GM21447 (cell line): ENCODE results near the gene SNAI1.
"Not testable (repeated sequence)": the region's sequence is repeated elsewhere in the genome, so short reads cannot be mapped to it uniquely, and the experiment has no call there.

ENCODE experiments used
- ATAC-seq: cut with Tn5 transposase; IDR thresholded peaks from one replicate; pipeline ENCODE4 v1.9.1; 2021; ENCODE audit not compliant: unreplicated experiment

SNAI1 gene

DNA sequence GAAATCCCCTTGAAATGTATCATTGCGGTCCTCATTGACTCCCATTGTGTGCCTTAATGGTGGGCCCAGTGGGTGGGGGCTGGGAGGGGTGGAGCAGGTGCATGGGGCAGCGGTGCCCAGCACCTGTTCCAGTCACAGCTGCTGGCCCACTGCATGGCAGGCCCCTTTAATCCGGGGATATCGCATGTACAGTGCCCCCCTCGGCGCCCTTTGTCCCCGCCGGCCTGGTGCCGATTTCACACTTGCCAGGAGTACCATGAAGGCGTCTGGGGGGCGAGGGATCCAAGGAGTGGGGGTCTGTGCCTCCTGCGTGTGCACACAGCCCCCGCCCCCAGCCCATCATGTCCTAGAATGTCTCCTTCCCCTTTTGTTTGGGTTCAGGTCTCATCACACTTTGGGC, 2.8 kb downstream of the SNAI1 start:
- ATAC-seq, result no peak

DNA sequence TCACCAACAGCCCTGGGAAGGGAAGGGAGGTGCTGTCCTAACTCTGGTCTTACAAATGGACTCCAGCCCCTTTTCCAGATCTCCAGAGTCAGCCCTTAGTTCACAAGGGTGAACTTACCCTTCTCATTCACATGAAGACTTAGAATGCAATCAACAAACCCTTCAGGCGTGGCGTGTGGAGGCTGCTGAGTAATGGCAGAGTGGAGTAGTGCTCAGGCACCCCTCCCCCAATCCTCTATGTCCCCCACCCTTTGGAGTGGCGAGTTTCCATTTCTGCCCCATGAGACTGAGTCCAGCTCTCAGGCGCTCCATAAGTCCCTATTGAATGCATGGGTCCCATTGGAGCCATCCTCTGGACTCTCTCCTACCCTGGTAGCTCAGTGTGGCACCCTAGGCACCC, 3.3 kb downstream of the SNAI1 start:
- no peak for ATAC-seq

DNA sequence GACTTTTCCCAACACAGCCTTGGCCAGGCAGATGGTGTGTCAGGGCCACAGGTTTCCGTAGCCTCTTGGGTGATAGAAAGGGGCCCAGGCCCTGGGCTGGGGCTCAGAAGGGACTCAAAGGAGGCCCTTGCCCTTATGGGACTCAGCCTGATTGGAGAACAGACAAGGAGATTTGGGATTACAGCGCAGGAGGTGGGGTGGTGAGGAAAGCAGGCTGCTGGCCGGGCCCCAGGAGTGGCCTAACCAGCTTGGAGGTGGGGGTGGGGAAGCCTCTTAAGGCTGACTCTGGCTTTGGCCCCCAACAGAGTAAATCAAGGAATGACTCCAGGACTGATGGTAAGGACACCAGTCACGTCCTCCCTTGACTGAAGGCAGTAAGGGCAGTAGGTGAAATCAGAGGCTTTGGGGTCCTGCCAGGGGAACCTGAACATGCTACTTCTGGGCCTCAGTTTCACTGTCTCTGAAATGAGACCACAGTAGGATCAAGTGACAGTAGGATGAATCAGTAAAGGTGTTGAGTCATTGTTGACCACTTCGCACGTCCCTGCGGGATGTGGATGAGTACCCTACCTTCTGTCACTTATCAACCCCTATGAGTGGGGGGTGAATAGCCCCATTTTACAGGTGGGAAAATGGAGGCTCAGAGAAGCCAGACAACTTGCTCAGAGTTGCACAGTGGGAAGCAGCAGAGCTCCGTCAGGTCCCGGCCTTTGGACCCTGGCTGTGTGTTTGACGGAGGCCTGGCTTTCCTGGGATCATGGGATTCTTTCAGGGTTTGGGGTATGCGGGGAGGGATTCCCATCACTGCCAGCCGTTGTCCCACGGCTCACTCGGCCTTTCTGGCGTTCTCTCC, 4.5 kb downstream of the SNAI1 start:
- no peak for ATAC-seq

DNA sequence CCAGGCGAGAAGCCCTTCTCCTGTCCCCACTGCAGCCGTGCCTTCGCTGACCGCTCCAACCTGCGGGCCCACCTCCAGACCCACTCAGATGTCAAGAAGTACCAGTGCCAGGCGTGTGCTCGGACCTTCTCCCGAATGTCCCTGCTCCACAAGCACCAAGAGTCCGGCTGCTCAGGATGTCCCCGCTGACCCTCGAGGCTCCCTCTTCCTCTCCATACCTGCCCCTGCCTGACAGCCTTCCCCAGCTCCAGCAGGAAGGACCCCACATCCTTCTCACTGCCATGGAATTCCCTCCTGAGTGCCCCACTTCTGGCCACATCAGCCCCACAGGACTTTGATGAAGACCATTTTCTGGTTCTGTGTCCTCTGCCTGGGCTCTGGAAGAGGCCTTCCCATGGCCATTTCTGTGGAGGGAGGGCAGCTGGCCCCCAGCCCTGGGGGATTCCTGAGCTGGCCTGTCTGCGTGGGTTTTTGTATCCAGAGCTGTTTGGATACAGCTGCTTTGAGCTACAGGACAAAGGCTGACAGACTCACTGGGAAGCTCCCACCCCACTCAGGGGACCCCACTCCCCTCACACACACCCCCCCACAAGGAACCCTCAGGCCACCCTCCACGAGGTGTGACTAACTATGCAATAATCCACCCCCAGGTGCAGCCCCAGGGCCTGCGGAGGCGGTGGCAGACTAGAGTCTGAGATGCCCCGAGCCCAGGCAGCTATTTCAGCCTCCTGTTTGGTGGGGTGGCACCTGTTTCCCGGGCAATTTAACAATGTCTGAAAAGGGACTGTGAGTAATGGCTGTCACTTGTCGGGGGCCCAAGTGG, 5.3 kb downstream of the SNAI1 start:
- ATAC-seq, result no peak

DNA sequence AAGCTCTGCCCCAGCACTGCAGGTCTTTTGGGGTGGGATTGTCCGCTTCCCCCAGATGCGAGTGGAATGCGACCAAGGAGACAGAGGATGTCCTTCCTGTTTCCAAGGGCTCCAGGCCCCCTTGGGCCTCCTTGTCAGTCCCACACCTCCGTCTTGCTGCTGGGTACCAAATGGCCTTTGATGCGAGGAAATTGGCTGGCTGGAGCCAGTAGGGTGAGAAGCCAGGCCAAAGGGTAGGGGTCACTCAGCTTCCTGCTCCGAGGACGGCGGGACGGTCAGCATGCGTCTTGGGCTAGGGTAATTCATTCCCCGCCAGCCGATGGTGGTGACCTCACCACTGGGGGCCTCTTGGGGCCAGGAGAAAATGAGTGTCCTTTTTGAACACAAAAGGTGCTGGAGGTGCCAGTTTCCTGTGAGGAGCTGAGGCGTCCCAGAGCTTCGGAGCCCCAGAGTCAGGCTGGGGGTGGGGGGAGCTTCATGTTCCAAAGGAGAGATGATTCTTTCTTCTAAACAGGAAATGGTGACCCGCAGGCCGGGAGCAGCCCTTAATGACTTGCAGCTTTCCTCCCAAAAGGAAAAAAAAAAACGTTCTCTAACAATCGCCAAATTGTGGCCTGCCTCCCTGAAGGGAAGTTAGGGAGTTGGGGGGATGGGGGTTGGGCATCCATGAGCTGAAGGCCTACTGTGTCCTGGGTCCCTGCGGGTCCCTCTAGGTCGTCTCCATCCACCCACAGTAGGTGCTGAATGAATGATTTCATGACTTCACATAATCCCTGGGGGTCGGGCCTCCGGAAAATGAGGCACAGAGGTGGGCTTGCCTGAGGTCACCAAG, 6.7 kb downstream of the SNAI1 start:
- ATAC-seq, result no peak

DNA sequence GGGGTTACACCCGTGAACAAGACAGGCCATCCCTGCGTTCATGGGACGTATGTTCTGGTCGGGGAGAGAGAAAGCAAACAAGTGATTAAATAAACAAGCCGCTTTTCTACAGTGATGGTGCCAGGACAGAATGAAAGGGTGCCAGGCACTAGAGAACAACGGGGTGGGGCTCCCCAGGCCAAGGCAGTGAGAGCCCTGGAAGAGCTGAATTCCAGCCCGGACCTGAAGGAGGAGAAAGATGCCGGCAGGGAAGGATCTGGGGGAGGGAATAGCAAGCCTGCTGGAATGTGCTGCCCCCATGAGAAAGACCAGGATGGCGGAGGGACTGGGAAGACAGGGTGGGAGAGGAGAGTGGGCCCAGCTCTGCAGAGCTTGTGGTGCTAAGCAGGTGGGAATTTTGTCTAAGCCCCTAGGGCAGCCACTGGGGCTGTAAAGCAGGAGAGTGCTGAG, 7.5 kb downstream of the SNAI1 start:
- no peak for ATAC-seq

DNA sequence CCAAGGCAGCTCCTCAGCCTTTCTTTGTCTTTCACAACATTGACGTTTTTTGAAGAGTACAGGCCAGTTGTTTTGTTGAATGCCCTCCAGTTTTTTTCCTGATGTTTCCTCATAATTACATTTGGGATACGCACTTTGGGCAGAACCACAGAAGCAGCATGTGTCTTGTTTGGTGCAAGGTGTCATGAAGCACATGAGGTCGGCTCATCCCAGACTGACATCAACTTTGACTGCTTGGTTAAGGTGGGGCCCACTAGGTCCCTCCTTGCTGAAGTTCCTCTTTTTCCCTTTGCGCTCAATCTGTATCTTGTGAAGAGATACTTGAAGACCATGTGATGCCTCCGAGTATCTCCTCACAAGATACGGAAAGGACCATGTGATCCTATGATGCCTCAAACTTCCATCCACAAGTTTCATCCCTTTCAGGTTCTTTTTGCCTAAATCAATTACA, 10.5 kb downstream of the SNAI1 start:
- ATAC-seq, result no peak

DNA sequence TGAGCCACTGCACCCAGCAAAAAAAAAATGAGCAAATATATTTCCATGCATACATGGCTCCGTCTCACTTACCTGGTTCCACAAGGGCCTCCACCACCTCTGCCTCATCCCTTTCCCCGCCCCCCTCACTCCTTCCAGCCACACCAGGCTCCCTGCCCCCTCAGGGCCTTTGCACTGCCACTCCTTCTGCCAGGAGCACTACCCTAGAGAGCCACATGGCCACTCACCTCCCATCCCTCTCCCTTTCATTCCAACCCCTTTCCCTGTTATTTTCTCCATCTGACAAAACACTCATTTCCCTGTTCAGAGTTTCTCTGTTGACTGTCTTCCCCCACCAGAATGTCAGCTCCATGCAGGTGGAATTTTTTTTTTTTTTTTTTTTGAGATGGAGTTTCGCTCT, 12.8 kb downstream of the SNAI1 start:
- ATAC-seq, result no peak

DNA sequence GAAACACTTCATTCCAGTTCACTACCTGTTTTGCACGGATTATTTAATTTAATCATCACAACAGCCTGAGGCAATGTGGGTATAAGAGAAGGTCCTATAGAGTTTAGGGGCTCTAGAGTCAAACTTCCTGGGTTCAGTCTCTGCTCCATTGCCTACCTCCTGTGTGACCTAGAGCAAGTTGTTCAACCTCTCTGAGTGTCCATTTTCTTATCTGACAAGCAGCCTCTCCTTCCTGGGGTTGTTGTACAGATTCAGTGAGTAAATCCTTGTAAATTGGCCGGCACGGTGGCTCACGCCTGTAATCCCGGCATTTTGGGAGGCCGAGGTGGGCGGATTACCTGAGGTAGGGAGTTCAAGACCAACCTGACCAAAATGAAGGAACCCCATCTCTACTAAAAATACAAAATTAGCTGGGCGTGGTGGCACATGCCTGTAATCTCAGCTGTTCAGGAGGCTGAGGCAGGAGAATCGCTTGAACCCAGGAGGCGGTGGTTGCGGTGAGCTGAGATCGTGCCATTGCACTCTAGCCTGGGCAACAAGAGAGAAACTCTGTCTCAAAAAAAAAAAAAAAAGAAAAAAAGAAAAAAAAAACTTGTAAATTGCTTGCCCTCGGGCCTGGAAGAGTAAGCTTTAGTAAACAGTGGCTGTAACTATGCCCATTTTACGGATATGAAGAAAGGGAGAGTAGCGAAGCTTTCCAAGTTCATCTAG, 15.9 kb downstream of the SNAI1 start:
- not testable (repeated sequence) for ATAC-seq

DNA sequence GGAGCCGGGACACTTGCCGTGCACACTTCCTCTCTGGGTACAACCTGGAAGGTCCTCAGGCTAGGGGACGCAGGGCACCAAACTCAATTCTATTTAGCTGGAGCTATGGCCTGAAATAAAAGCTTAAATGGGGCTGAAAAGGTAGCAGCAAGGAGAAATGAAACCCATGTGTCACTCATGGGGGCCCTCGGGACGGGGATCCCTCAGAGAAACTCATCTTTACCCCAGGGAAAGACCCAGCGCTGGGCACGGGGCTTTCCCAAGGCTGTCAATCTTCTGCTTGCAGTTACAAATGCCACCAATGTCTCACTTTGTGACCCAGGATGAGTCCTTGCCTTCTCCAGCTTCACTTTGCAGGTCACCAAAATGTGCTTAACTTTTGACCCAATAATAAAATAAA, 16.5 kb downstream of the SNAI1 start:
- ATAC-seq, result peak; percentile 74

DNA sequence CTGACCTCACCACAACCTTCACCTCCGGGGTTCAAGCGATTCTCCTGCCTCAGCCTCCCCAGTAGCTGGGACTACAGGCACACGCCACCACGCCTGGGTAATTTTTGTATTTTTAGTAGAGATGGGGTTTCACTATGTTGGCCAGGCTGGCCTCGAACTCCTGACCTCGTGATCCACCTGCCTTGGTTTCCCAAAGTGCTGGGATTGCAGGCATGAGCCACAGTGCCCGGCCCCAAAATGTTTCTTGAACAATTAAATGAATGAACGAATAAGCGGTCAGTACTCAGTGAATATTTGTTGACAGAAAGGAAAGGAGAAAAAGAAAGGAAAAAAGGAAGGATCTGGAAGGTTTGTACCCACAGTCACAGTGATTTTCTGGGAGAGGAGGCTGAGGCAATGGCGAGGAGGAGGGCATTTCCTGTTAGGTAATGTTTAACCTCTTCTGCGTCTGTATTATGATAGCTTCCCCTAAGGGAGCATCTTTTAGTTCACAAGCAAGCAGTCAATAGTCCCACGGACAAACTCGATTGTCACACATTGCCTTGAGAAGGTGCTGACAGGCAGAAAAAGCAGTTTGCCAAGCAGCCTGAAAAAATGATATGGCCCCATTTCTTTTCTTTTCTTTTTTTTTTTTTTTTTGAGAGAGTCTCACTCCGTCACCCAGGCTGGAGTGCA, 17.9 kb downstream of the SNAI1 start:
- not testable (repeated sequence) for ATAC-seq

DNA sequence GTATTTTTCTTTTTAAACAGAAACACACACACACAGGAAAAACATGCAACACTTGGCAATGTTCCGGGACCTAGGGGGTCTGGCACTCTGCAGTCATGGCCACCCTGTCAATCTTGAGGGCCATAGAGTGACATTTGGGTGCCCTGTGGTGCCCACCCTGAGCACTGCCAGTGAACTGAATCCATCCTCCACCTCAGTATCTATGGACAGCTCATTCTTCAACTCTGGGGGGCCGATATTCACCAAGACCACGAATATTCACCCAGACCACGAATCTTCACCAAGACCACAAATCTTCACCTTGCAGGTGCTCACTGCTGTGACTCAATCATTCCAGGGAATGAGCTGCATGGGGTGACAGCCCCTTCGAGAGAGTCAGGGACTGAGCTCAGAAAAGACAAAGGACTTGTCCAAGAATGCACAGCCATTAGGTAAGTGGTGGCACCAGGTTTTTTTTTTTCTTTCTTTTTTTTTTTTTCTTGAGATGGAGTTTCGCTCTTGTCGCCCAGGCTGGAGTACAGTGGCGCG, 19.1 kb downstream of the SNAI1 start:
- ATAC-seq, result no peak

DNA sequence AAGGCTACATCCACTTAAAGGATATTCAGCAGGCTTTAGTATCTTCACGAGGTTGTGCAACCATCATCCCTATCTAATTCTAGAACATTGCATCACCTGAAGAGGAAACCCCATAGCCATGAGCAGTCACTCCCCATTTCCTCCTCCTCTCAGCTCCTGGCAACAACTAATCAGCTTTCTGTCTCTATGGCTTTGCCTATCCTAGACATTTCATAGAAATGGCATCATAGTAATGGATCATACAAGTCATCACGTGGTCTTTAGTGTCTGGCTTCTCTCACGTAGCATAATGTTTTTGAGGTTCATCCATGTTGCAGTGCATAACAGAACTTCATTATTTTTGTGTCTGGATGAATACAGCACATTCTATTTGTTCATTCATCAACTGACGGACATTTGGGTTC, 20.5 kb downstream of the SNAI1 start:
- ATAC-seq, result no peak

DNA sequence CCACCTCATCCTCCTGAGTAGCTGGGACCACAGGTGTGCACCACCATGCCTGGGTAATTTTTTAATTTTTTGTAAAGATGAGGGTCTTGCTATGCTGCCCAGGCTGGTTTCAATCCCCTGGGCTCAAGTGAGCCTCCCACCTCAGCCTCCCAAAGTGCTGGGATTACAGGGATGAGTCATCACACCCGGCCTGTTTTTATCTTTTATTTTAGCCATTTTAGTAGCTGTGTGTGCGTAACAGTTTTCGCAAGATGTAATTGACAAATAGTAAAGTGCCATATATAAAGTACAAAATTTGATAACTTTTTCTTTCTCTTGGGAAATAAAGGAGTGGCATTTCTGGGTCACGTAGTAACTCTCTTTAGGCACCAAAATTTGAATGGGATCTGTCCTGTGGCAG, 21.4 kb downstream of the SNAI1 start:
- ATAC-seq, result no peak

DNA sequence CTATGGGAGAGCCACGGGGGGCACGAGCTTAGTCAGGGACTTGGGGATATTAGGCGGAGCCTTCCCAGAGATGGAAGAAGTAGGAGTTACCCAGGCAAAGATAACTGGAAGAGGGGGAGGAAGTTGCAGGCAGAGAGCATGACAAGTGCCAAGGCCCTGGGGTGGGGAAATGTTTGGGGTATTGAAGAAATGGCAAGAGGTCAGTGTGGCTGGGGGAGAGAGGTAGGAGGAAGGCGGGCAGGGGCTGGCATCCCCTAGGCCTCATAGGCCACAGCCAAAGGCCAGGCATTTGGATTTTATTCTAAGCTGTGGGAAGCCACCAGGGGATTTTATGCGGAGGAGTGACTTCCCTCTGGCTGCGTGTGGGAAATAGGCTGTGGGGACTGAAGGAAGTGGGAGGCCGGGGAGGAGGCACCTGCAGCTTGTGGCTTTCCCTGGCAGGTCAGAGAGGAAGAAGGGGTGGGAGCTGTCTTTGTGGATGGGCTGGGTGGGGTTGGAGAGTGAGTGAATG, 22.7 kb downstream of the SNAI1 start:
- ATAC-seq, result no peak

DNA sequence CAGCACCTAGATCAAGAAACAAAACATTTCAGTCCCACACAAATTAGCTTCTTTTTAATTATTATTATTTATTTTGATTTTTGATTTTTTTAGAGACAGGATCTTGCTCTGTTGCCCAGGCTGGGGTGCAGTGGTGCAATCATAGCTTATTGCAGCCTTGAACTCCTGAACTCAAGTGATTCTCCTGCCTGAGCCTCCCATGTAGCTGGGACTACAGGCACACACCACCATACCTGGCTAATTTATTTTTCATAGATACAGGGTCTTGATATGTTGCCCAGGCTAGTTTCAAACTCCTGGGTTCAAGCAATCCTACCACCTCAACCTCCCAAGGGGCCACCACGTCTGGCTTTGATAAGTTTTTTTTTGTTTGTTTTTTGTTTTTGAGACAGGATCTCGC, 24.6 kb downstream of the SNAI1 start:
- no peak for ATAC-seq

DNA sequence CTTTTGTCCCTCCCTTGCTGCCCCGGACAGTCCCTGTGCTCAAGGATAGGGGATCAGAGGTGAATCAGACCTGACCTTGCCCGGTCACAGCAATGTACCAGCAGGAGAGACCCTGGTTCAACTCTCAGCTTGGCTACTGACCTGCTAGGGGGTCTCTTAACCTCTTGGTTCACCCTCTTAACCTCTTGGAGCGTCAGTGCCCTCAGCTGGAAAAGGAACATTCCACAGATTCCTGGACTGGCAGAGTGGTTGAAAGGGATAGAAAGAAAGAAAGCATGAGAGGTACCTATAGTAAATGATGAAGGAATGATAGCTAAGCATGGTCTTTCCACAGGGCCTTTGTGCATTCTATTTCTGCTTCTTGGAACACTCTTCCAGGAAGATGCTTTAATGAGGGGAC, 25.2 kb downstream of the SNAI1 start:
- no peak for ATAC-seq

DNA sequence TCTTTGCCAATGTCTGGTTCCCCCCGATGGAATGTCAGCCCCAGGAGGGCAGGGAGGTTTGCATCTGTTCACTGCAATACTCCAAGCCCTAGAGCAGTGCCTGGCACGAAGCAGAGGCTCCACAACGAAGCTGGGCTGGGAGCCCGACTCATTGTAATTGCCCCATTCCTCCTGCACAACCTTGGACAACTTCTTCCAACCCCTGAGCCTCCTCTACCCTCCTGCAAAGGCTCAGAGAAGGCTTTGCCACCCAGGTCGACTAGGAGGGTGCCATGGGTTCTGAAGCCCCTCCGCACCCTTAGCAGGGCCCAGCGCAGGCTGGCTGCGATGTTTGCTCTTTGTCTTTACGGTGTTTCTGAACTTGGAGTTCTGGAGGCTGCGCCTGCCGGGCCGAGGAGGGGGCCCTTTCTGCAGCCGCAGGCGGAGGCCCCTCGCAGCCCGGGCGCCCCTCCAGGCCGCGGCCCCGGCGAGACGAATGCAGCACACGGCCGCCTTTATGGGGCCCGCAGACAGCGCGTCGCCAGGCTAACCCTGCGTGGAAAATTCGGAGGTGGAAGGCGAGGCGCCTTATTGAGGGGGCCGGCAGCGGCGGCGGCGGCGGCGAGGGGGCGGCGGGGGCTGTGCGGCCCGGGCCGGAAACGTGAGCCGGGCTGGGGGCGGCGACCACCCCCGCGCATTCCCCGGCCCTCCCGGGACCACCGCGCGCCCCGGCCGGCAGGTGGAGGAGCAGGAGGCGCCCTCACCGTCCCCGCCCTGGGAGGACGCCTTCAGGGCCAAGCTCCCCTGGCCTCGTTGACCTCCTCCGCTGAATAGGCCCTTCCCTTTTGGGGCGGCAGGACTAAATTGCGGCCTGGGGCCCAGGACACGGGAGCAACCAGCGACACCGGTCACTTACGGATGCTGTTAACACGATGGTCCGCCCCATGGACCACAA, 27.0 kb downstream of the SNAI1 start:
- ATAC-seq, result no peak
